ENCODE data around the gene GPATCH8. TPM values are rescaled to one million over a fixed set of nuclear protein-coding genes. Genes with fewer than 3 reads are reported as not detected.

Gene GPATCH8
- total and polyA plus RNA-seq, 9 of the 15 experiments (the other 6 are each of a cell fraction or from before 2014, with no cell fraction given), result 10.6 to 29.6 (median 13.2) TPM

DNA sequence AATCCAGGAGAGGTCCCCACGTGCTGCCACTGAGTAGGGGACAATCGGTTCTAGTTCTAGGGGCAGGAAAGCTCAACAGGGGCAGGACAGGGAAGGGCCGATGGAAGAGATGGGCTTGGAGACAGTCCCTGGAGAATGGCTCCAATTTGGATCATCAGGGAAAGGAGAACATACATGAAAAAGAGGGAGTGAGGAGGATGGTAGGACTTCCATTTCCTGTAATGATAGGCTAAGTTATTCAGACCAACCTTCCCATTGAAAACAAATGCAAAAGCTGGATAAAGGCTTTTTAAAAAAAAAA is 20.4 kb upstream of the GPATCH8 start:
- no peak for FAIRE-seq
- peak overlapping the region; percentile 88 for H2AFZ ChIP-seq (ENCODE audit: low read depth, low read length)
- POLR2A ChIA-PET, result interaction anchor here (0.6 to 1.6 kb wide), 10 partner anchors 9 to 625 kb away, joined by 3 to 5 read pairs (median 4); no protein-coding TSS in a partner anchor
- no peaks in the 10 kb centered on the region for H4K20me1 ChIP-seq (replicated peaks; ENCODE audit: control insufficient read depth, insufficient read depth, low read length)
- 38% methylated on average over 3 of the region's 3 CpGs for WGBS (ENCODE audit: insufficient coverage, low coverage, missing lambda C conversion rate)
- CTCF ChIA-PET (ENCODE audit: low intra/inter-chr PET ratio), result interaction anchor here (1.5 to 1.6 kb wide), 2 partner anchors 123 to 313 kb away, joined by 15 to 17 read pairs; no protein-coding TSS in a partner anchor
- no peaks in the 10 kb centered on the region for H3K9me1 ChIP-seq (ENCODE audit: control insufficient read depth, insufficient read depth, low read length)
- intact Hi-C loops (cut with micrococcal nuclease), result loop anchor here (2.0 kb wide), 2 partner anchors 123 to 313 kb away; no protein-coding TSS in a partner anchor
- H3K9ac ChIP-seq (ENCODE audit: insufficient read depth in 1 of 2, low read depth in 2 of 2, low read length in 2 of 2), result no peak overlapping the region
- no peak overlapping the region for H3K4me3 ChIP-seq
- in situ Hi-C loops (cut with MboI), result no loop called here
- no peak for TF ChIP-seq NR4A1 (CRISPR knock-in tag; IDR thresholded peaks at IDR 0.05)
- TF ChIP-seq NR4A1 (tag; IDR thresholded peaks at IDR 0.05), result no peak
- no peak for TF ChIP-seq ARID2 (IDR thresholded peaks at IDR 0.05)
- TF ChIP-seq, protein P1, sequence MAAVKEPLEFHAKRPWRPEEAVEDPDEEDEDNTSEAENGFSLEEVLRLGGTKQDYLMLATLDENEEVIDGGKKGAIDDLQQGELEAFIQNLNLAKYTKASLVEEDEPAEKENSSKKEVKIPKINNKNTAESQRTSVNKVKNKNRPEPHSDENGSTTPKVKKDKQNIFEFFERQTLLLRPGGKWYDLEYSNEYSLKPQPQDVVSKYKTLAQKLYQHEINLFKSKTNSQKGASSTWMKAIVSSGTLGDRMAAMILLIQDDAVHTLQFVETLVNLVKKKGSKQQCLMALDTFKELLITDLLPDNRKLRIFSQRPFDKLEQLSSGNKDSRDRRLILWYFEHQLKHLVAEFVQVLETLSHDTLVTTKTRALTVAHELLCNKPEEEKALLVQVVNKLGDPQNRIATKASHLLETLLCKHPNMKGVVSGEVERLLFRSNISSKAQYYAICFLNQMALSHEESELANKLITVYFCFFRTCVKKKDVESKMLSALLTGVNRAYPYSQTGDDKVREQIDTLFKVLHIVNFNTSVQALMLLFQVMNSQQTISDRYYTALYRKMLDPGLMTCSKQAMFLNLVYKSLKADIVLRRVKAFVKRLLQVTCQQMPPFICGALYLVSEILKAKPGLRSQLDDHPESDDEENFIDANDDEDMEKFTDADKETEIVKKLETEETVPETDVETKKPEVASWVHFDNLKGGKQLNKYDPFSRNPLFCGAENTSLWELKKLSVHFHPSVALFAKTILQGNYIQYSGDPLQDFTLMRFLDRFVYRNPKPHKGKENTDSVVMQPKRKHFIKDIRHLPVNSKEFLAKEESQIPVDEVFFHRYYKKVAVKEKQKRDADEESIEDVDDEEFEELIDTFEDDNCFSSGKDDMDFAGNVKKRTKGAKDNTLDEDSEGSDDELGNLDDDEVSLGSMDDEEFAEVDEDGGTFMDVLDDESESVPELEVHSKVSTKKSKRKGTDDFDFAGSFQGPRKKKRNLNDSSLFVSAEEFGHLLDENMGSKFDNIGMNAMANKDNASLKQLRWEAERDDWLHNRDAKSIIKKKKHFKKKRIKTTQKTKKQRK (IDR thresholded peaks at IDR 0.05; ENCODE audit: borderline replicate concordance, low read depth, low read length), result no peak
- no peak for TF ChIP-seq ZNF655 (CRISPR knock-in tag; IDR thresholded peaks at IDR 0.05)
- TF ChIP-seq SAFB2 (IDR thresholded peaks at IDR 0.05; ENCODE audit: borderline replicate concordance, low read depth, low read length, severe bottlenecking), result no peak
- no peak for TF ChIP-seq THRAP3 (IDR thresholded peaks at IDR 0.05; ENCODE audit: borderline replicate concordance)
- TF ChIP-seq HMBOX1 (IDR thresholded peaks at IDR 0.05), result no peak
- no peak for TF ChIP-seq ATF6 (CRISPR knock-in tag; IDR thresholded peaks at IDR 0.05)
- no peak for TF ChIP-seq KLF6 (CRISPR knock-in tag; IDR thresholded peaks at IDR 0.05; ENCODE audit: borderline replicate concordance)
- no peak for TF ChIP-seq ZNF717 (CRISPR knock-in tag; IDR thresholded peaks at IDR 0.05)
- TF ChIP-seq ZNF408 (CRISPR knock-in tag; IDR thresholded peaks at IDR 0.05; ENCODE audit: low read depth), result no peak
- TF ChIP-seq, protein P2, sequence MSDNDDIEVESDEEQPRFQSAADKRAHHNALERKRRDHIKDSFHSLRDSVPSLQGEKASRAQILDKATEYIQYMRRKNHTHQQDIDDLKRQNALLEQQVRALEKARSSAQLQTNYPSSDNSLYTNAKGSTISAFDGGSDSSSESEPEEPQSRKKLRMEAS (CRISPR knock-in tag; IDR thresholded peaks at IDR 0.05), result no peak
- peaks cover 2 to 5% of the 10 kb centered on the region in 2 experiments; a peak in 3 of 5 replicates for H3K4me1 ChIP-seq (replicated peaks in 1 of 2; ENCODE audit: control insufficient read depth in 2 of 2, insufficient read depth in 2 of 2, low read length in 2 of 2)
- no peaks in the 10 kb centered on the region for H3K27me3 ChIP-seq (ENCODE audit: control insufficient read depth in 2 of 2, insufficient read depth in 2 of 2, low read length in 2 of 2)
- DNase-seq (ENCODE audit: extremely low read depth in 1 of 4, low spot score in 3 of 4), result no peak
- no peaks in the 10 kb centered on the region for H3K79me2 ChIP-seq (ENCODE audit: control insufficient read depth, insufficient read depth, low read length)
- peak overlapping the region; percentile 45 for H3K4me2 ChIP-seq (ENCODE audit: insufficient read depth, low read length)
- no peak for ATAC-seq
- peaks cover 3% of the 10 kb centered on the region for H3K9me3 ChIP-seq (replicated peaks; ENCODE audit: control insufficient read depth, insufficient read depth, low read depth, low read length)
- H3K27ac ChIP-seq (ENCODE audit: extremely low read depth, low read depth, low read length), result no peak overlapping the region
- no TSS peak for BruUV-seq (replicated peaks)
- H3K36me3 ChIP-seq (ENCODE audit: control insufficient read depth, insufficient read depth, low read length), result no peaks in the 10 kb centered on the region

All from K562 (cell line).